ENCODE data around the gene SLC7A5.
"Not testable (repeated sequence)": the region's sequence is repeated elsewhere in the genome, so short reads cannot be mapped to it uniquely, and the experiment has no call there.

SLC7A5 gene

GRCh38 chr16:87819282-87819681 lies 50.0 kb downstream of the SLC7A5 start:
- DNase-seq (ENCODE audit: extremely low read depth, insufficient read length) = no peak
- Histone ChIP-seq H3K4me3 (replicated peaks; ENCODE audit: low read depth, low read length) (no peak overlapping the region), H3K27me3 (replicated peaks; ENCODE audit: control insufficient read depth, insufficient read depth, low read length) (no peaks in the 10 kb centered on the region), H3K36me3 (ENCODE audit: control insufficient read depth, insufficient read depth, low read length) (no peaks in the 10 kb centered on the region)
- TF ChIP-seq, protein P1, sequence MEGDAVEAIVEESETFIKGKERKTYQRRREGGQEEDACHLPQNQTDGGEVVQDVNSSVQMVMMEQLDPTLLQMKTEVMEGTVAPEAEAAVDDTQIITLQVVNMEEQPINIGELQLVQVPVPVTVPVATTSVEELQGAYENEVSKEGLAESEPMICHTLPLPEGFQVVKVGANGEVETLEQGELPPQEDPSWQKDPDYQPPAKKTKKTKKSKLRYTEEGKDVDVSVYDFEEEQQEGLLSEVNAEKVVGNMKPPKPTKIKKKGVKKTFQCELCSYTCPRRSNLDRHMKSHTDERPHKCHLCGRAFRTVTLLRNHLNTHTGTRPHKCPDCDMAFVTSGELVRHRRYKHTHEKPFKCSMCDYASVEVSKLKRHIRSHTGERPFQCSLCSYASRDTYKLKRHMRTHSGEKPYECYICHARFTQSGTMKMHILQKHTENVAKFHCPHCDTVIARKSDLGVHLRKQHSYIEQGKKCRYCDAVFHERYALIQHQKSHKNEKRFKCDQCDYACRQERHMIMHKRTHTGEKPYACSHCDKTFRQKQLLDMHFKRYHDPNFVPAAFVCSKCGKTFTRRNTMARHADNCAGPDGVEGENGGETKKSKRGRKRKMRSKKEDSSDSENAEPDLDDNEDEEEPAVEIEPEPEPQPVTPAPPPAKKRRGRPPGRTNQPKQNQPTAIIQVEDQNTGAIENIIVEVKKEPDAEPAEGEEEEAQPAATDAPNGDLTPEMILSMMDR (IDR thresholded peaks at IDR 0.05; ENCODE audit: insufficient read depth, low read length, poor library complexity, severe bottlenecking) = no peak

- H3K4me3 ChIP-seq (replicated peaks; ENCODE audit: low read depth, low read length) = no peak overlapping the region
- H3K27me3 ChIP-seq (replicated peaks; ENCODE audit: control insufficient read depth, insufficient read depth, low read length) = no peaks in the 10 kb centered on the region
- DNase-seq (ENCODE audit: extremely low read depth, insufficient read length) = peak; percentile 5
- TF ChIP-seq, protein P1 (IDR thresholded peaks at IDR 0.05; ENCODE audit: insufficient read depth, low read length, poor library complexity, severe bottlenecking) = no peak
- no peaks in the 10 kb centered on the region for H3K36me3 ChIP-seq (ENCODE audit: control insufficient read depth, insufficient read depth, low read length)
These were observed 50.7 kb downstream of the SLC7A5 start for GRCh38 chr16:87818533-87819161.

GRCh38 chr16:87817910-87818309 lies 51.4 kb downstream of the SLC7A5 start:
- no peak for DNase-seq (ENCODE audit: extremely low read depth, insufficient read length)
- Histone ChIP-seq H3K36me3 (ENCODE audit: control insufficient read depth, insufficient read depth, low read length) (no peaks in the 10 kb centered on the region), H3K27me3 (replicated peaks; ENCODE audit: control insufficient read depth, insufficient read depth, low read length) (no peaks in the 10 kb centered on the region), H3K4me3 (replicated peaks; ENCODE audit: low read depth, low read length) (no peak overlapping the region)
- TF ChIP-seq, protein P1 (IDR thresholded peaks at IDR 0.05; ENCODE audit: insufficient read depth, low read length, poor library complexity, severe bottlenecking) = no peak

GRCh38 chr16:87817370-87817769 lies 51.9 kb downstream of the SLC7A5 start:
- not testable (repeated sequence) for H3K27me3 ChIP-seq (replicated peaks; ENCODE audit: control insufficient read depth, insufficient read depth, low read length); H3K4me3 ChIP-seq (replicated peaks; ENCODE audit: low read depth, low read length); DNase-seq (ENCODE audit: extremely low read depth, insufficient read length); H3K36me3 ChIP-seq (ENCODE audit: control insufficient read depth, insufficient read depth, low read length)

- DNase-seq (ENCODE audit: extremely low read depth, insufficient read length) = no peak
- Histone ChIP-seq H3K27me3 (replicated peaks; ENCODE audit: control insufficient read depth, insufficient read depth, low read length) (no peaks in the 10 kb centered on the region), H3K36me3 (ENCODE audit: control insufficient read depth, insufficient read depth, low read length) (no peaks in the 10 kb centered on the region), H3K4me3 (replicated peaks; ENCODE audit: low read depth, low read length) (no peak overlapping the region)
- TF ChIP-seq, protein P1 (IDR thresholded peaks at IDR 0.05; ENCODE audit: insufficient read depth, low read length, poor library complexity, severe bottlenecking) = no peak
These were observed 52.7 kb downstream of the SLC7A5 start for GRCh38 chr16:87816507-87817100.

DNA sequence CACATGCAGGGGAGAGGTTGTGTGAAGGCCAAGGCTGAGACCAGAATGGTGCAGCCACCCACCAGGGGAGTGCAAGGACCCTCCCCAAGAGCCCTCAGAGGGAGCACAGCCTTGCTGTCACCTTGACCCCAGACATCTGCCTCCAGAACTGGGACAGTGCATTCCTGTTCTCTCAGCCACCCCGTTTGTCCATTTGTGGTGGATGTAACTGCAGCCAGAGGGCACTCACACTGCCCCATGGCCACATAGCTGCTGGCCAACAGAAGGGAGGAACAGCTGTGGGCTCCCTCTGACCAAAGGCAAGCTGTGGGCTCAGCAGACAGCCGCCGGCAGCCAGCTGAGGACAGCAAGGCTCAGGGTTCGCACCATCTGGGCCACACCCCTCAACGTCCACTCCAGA lies 53.7 kb downstream of the SLC7A5 start:
- H3K36me3 ChIP-seq (ENCODE audit: control insufficient read depth, insufficient read depth, low read length) = no peaks in the 10 kb centered on the region
- TF ChIP-seq, protein P1 (IDR thresholded peaks at IDR 0.05; ENCODE audit: insufficient read depth, low read length, poor library complexity, severe bottlenecking) = no peak
- H3K4me3 ChIP-seq (replicated peaks; ENCODE audit: low read depth, low read length) = no peak overlapping the region
- H3K27me3 ChIP-seq (replicated peaks; ENCODE audit: control insufficient read depth, insufficient read depth, low read length) = no peaks in the 10 kb centered on the region
- no peak for DNase-seq (ENCODE audit: extremely low read depth, insufficient read length)
